NCI-H2029 treated with DMSO at 0.1 percent for 48 hours (cell line): ENCODE data around the gene MEIKIN.
A peak's percentile ranks its signal among the peaks of the same experiment; 100 is the strongest.
"Not testable (repeated sequence)": the region's sequence is repeated elsewhere in the genome, so short reads cannot be mapped to it uniquely, and the experiment has no call there.

ENCODE experiments used
- DNase-seq: peaks from one replicate; lab custom pipeline; 2025; lab: John Stamatoyannopoulos, UW

Gene MEIKIN

DNA sequence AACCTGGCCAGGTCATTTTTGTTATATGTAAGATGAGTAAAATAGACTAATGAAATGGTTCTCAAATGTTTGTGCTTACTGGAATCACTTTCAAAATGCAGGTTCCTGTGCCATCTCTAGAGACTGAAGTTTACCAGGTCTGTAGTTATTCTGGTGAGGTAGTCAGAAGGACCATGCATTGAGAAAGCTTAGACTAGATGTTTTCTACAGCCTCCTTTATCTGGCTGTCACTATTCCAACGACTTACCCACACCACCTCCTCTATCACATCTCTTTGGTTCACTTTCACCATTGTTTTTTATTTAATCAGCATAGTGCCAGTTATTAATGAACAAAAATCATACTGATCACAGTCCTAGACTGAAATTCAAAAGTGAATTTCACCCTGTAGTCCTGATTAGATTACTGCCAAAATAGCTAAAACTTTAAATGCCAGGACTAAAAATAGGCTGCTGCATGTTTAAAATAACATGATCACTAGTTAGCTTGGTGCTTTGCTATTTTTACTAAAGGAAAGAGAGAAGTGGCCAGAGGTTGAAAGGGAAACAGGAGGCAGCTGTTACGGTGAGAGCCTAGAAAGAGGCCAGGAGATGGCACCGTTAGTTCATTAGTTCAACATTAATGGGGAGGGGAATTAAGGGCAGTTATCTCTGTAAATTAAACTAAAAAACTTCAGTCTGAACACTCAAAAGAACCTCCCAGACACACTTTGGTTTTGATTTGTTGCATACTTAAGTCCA lies 134.8 kb downstream of the MEIKIN start:
- no peak for DNase-seq

DNA sequence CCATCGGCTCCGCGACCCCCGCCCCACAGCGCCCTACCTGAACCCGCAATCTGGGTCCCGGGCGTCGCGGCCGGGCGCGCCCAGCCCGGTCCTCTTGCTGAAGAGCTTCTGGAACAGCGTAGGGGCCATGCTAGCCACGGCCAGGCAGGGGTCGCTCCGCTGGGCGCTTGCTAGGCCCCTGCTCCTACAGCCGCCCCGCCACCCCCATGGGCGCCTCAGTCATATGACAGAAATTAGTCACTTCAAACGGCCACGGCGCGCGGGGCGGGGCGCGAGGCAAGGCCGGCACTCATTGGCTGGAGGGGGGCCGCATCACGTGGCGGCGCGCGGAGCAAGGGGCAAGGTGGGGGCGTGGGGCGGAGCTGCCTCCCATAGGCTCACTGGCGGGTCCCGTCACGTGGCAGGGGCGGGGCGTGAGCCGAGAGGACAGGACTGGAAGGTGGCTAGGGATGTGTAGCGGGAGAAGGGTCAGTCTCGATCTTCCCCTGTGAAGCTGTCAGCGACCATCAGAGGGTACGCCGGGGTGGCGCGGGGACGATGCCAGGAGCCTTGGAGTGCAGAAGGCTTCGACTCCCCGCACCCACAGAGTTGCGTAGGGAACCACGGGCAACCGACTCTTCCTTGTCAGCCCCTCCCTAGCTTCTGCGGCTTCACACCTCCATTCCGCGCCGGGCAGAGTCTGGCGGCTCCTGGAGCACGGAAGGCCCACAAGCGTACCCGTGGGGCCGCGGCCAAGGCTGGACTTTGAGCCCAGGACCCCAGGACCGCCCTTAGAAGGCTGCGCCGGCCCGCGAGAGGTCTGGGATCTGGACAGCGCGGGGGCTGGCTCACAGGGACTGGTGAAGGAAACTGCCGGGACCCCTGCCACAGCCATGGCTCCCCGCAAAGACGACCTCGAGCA lies 148.4 kb downstream of the MEIKIN start, which contains the start of gene FNIP1:
Gene FNIP1 (minus strand): TSS at position 225 of the 901 bp plus-strand sequence. CDS start 96 bp downstream, at position 129.
- DNase-seq, result peak; percentile 59

DNA sequence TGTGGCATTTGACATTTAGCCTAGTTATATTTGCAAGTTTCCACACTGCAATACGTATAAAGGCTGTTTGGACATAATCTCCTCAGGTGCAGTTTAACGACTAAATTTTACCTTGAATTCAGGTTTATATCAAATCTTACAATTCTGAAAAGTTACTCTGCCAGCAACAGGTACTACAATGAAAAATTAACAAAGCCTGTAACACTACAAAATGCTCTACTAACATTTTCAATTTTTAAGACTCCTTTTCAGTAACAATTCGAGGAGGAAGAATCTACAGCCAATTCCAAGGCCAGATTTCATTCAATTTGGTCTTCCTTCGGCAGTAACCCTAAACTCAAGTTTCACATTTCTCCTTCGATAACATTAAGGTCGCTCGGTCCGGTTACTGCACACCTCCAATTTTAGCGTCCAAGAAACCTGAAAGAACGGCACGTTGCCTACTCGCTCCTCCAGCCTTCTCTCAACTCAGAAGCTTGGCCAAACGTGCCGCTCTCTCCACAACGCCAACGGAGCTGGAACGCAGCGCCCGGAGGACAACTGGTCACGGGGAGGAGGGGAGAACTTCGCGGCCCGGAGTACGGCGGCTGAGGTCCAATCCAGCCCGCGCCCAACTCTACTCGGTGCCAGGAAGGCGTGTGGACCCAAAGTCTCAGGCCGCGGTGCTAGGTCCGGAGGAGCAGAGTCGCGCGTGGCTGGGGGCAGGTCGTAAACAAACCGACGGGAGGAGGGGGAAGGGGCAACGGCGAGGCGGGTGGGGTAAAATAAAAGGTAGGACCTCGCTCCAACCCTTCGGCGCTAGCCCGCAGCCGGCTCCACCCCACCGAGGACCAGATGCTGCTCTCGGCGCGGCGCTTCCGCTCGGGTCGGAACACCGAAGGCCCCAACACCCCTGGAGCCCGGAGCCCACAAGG lies 149.3 kb downstream of the MEIKIN start:
- no peak for DNase-seq

DNA sequence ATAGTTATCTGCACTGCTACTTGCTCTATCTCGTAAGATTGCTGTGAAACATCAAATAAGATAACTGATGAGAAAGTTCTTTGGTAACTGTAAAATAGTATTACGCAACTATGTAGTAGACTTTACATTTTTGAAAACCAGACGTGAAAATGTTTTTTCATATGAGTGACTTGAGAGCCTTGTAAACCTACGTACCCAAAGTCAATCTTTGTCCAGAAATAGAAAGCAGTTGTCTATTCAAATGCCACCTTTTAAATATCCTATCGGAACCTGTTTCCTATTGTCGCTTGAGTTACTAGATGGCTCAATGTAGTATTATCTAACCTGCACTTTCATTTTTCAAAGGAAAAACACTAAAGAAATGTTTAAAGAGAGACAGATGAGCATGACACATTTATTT lies 150.2 kb downstream of the MEIKIN start:
- no peak for DNase-seq

DNA sequence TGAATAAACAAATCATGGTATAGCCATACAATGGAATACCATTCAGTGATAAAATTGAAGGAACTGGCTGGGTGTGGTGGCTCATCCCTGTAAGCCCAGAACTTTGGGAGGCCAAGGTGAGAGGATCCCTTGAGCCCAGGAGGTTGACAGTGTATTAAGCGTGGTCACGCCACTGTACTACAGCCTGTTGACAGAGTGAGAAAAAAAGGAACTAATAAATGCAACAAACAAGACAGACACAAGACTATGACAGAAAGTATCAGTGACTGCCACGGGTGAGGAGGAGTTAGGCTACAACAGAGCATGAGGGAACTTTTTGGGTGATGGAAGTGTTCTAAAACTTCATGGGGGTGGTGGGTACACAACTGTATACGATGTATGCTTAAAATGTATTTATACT lies 150.9 kb downstream of the MEIKIN start:
- no peak for DNase-seq

DNA sequence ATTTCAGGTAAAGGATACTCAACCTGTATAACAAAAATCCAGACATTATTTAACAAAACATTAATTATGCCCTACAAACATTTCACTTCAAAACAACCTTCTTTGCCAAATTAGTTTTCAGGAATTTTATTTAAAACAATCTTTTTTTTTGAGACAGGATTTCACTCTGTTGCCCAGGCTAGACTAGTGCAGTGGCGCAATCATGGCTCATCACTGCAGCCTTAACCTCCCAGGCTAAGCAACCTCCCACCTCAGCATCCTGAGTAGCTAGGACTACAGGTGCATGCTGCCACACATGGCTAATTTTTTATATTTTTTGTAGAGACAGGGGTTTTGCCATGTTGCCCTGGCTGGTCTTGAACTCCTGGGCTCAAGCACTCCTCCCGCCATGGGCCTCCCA lies 152.6 kb downstream of the MEIKIN start:
- DNase-seq, result no peak

DNA sequence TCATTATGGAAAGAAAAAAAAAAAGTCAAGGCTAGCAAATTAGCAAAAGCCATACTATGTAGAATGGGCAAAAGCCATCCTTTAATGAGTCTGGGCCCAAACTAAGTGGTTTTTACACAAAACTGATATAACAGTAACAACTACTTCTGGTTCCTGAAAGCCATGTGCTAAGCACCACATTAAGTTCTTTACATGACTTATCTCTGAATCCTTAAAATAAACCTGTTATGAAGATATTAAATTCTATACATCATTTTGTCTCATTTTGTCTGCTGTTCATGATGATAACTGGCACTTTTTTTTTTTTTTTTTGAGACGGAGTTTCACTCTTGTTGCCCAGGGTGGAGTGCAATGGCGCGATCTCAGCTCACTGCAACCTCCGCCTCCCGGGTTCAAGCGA lies 153.6 kb downstream of the MEIKIN start:
- DNase-seq, result no peak

DNA sequence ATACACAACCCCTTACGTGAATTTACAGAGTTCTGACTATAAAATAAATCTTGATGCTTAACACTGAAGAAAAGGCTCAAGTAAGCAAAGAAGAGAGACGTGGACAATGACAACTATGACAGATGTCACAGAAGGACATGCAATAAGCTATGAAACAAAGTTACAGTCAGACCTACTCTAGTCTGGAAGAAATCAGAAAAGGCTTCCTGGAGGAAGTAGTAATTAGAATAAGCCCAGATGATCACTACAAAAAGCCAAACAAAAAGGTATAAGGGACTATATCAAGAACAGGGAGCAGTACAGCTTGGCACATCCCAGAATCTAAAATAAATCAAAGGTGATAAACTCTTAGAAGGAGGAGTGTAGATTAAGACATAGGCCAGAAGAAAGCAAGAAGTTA lies 154.9 kb downstream of the MEIKIN start:
- no peak for DNase-seq

DNA sequence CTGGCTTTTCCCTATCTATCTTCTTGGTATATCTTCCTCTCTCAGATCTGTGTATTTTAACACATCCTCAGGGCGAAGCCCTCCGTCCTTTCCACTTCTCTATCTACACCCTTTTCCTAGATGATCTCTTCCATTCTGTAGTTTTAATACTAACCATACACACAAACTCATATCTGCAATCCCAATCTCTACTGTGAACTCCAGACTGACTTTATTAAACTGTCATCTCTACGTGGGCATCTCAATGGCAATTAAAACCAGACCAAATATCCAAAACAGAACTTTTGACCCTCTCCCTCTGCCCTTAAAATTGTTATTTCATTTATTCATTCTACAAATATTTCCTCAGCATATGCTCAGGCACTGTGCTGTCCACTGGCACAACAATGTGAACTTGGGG lies 155.7 kb downstream of the MEIKIN start:
- no peak for DNase-seq

DNA sequence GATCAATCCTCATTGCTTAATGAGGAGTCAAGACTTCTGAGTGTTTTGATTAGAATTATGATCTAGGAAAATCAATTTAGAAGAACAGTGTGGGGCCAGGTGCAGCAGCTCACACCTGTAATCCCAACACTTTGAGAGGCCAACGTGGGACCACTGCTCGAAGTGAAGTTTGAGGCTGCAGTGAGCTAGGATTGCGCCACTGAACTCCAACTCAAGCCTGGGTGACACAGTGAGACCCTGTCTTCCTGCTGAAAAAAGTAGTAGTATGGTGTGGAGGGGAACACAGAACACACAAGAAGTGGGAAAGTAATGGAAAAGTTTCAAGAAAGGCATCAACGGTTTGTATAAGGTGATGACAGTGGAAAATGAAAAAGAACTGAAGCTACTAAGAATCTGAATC lies 157.7 kb downstream of the MEIKIN start:
- no peak for DNase-seq

DNA sequence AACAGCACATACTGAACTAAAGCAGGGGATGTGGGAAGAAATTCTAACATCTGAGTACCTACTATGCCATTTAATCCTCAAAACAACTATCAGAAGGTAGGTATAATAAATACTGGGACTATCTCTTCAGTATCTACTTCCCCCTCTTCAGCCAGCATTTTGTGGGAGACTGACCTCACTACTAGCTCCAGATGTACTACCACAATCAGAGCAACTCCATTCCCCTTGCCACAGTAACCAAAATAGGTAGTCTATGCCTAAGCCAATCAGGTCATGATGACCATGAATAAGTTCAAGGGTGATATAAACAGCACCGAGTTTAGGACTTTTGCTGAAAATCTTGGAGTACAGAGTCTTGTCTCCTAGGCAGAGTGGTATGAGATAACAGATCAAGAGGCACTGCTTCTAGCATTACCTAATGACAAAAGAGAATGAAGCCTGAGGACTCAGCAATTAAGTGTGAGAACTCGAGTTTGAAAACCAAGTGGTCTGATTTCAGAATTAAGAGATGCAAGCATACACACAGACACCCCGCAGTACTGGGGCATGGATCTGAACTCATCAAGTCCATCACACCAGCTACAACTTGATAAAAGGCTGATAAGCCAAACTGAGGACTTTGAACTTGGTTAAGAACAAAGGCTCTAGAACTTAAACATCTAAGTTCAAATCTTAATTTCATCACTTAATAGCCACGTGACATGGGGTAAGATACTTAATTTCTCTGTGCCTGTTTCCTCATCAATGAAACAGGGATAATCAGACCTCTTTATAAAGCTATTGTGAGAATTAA lies 158.4 kb downstream of the MEIKIN start:
- DNase-seq, result no peak

DNA sequence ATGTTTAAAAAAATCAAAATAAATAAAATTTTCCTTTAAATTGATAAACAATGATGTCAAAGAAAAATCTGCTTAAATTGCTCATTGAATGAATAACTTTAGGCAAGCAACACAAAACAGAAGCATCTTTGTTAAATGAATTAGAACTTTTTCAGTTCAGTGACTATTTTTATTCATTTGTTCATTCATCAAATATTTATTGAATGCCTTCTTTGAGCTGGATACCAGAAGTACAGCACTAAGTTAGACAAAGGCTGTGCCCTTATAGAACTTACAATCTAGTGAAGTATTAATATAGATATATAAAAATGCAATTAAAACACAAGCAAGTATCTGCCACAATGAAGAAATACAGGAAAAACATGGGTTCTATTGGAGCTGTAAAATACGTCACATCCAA lies 159.4 kb downstream of the MEIKIN start:
- no peak for DNase-seq

DNA sequence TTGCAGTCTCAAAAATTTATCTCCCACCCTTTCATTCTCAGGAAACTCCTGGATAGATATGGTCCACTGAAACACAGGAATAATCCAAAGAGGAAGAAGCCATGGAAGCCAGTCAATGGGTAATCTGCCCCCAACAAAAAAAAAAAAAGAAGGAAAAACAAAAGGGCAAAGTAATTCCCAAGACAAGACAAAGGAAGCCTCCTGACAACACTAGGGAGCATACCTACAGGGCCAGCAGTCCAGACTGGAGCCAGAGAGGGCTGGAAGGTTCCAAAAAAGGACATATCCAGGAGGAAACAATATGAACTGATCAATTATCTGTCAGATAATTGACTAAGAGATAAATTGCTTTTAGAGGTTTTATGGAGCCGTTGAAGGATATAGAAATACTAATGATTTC lies 161.6 kb downstream of the MEIKIN start:
- DNase-seq, result no peak

DNA sequence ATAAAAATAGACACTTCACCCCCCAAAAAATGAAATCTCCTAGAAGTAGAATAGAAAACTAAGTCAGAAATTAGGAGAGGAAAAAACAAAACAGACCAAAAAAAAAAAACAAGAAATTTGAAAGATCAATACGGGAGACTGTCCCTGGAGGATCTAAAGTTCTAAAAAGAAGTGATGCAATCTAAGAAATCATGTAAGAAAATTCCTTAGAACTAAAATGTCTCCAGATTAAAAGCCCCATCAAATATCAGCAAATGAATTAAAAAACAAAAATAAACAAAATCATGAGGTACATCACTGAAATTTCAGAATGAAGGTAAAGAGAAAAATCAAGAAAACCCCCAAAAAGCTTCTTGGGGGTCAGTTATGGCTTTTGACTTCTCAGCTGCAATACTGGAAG lies 162.1 kb downstream of the MEIKIN start:
- no peak for DNase-seq

DNA sequence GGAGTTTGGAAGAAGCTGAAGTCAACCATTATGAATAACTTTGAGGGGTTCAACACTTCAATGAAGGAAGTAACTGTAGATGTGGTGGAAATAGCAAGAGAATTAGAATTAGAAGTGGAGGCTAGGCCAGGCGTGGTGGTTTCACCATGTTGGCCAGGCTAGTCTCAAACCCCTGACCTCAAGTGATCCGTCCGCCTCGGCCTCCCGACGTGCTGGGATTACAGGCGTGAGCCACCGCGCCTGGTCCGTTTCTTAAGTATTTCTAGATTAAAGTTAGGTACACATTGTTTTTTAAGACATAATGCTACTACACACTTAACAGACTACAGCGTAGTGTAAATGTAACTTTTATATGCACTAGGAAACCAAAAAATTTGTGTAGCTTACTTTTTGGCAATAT lies 162.7 kb downstream of the MEIKIN start:
- DNase-seq, result no peak

DNA sequence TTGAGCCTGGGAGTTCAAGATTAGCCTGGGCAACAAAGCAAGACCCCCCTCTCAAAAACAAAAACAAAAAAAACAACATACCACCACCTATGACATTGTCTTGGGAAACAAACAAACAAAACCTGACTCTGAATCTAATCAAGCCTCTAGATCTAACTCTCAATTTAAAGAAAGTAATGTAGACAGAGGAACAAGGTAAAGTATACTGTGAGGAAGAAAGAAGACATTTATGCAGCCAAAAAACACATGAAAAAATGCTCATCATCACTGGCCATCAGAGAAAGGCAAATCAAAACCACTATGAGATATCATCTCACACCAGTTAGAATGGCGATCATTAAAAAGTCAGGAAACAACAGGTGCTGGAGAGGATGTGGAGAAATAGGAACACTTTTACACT lies 167.3 kb downstream of the MEIKIN start:
- DNase-seq, result not testable (repeated sequence)

DNA sequence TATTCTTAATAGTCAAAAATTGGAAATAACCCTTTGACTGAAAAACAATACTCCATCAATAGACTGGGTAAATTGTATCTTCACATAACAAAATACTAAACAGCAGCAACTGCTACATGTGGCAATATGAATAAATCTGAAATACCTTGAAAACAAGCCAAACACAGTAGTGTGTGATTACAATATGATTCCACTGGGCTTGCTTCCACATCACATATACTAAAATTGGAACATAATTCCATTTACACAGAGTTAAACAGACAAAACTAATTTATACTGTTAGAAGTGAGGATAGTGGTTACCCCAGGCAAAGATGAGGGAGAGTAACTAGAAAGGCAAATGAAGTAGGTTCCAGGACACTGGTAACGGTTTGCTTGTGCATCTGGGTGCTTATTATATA lies 169.0 kb downstream of the MEIKIN start:
- DNase-seq, result no peak

DNA sequence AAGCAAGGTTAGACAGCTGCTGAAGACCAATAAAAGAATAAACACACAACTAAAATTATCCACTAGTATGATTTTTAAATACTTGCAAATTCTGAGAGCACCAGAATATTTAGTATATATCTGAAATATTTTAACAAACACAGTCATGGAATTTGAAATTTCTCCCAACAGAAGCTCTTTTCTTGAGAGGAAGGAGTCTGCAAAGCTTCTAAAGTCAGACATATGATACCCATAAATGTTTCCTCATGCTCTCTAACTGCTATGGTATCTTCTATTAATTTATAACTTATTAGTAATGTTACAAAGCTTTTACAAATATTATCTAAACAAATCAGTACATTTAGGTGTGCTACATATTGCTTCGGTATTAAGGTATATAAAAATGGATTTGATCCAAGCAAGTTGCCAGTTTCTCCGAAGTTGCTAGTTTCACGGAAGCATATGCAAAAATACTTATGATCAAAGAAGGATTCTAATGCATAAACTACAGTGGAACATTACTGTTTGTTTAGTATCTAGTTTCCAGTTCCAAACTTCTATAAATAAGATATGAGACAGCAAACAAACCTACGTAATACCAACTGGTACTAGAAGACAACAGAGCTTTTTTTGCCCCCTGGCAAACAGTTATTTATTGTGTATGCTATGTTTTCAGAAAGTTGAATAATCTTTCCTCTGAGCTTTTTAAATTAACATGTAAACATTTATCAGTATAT lies 170.7 kb downstream of the MEIKIN start:
- no peak for DNase-seq

DNA sequence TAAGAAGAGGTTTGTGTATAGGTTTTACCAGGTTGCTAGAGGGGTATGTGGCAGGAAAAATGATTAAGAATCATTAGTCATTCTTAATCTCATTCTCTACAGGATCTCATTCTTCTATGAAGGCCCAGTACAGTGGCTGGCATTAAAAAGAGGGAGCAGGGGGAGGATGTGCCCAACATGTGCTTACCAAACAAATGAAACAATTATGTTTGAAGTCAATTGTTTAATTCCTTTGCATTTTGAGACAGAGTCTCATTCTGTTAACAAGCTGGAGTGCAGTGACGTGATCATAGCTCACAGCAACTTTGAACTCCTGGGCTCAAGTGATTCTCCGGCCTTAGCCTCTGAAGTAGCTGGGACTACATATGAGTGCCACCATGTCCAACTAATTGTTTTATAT lies 171.7 kb downstream of the MEIKIN start:
- no peak for DNase-seq

DNA sequence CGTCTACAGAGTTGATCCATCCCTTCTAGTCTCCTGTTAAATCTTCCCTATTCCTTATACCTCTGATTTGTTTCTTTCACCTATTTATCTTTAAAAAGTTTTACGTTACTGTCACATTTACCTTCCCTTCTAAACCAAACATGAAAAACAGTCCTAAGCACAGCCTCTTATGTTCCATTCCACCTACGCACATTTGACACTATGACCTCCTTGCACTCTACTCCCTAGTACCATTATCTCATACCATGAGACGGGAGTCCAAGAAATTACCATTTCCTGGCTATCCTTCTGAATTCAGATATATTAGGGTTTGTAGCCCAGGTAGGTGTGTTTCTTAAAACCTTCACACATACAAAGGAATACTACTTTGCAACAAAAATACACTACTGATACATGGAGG lies 173.8 kb downstream of the MEIKIN start:
- no peak for DNase-seq

DNA sequence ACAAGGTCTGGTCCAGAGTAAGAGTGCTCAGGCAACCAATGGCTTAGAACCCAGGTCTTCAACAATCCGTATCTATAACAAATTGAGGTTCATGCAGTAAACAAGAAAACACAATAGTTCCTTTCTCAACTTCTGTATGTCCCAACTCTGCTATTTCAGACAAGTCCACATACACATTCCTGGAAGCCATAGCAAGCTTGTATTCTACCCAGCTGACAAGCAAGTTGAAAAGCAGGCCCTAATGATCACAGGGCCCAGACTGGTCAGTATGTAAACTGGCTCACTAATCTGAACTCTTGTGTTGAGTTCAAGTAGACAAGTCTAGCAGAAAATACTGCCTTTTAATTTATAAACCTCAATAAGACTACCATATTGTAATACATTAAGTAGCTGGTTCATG lies 175.5 kb downstream of the MEIKIN start:
- DNase-seq, result no peak
